Adrenal gland (tissue), 5 donors: Measurements from ENCODE around the gene MSRB3.

Experiments used
- CTCF ChIP-seq, 6 experiments: fragments of 450-650 bp in 4 of 6; fragments of 200-600 bp in 2 of 6; sonication (generic) in 1 of 6; IDR thresholded peaks; 1 replicate in 5 of 6; 2 replicates in 1 of 6; pipeline versions ENCODE4 v1.5.1 to v1.8.0; 2016 to 2021; ENCODE audit warnings: antibody characterized with exemption in 6 of 6, mild to moderate bottlenecking in 2 of 6, moderate library complexity in 1 of 6
- POLR2A ChIP-seq, 2 donors: fragments of 450-650 bp; IDR thresholded peaks; one replicate each; pipeline ENCODE4 v1.6.1; 2017; ENCODE audit warnings: antibody characterized with exemption in 2 of 2, mild to moderate bottlenecking in 2 of 2, moderate library complexity in 1 of 2
- donor health status: DM: no; HTN: no; CAD: no.

GRCh38 chr12:65308006-65308405 lies 29.5 kb downstream of the MSRB3 start:
- TF ChIP-seq CTCF (IDR thresholded peaks at IDR 0.05) (no peak), POLR2A (IDR thresholded peaks at IDR 0.05) (no peak)
